HEK293 (cell line): ENCODE results near the gene PTPRO.

Experiments
- CTCF ChIA-PET: fragments of 350-600 bp; formaldehyde crosslinking; extraction: SDS; loops from one replicate; lab custom pipeline; 2021; ENCODE audit warnings: antibody characterized with exemption; lab: Yijun Ruan, JAX
- POLR2A ChIA-PET: fragments of 300-600 bp; formaldehyde crosslinking; extraction: SDS; loops from one replicate; lab custom pipeline; 2020; ENCODE audit warnings: antibody characterized with exemption, inconsistent platforms; lab: Yijun Ruan, JAX
- H3K27ac ChIP-seq: fragments of 200-500 bp; sonication (Bioruptor generic); 2 replicates; pipeline ENCODE4 v1.5.1; 2014; ENCODE audit warnings: low read depth, low read length, control low read depth, inconsistent platforms; ENCODE audit errors: extremely low read depth
- H3K36me3 ChIP-seq, 2 experiments: fragments of 200-500 bp in 1 of 2; sonication (Bioruptor generic) in 1 of 2; 1 replicate in 1 of 2; 2 replicates in 1 of 2; pipeline ENCODE4 v1.5.1; 2014 to 2017; ENCODE audit warnings: inconsistent platforms in 2 of 2, low read length in 2 of 2; ENCODE audit not compliant: control insufficient read depth in 2 of 2, insufficient read depth in 1 of 2
- H3K4me1 ChIP-seq: fragments of 200-500 bp; sonication (Bioruptor generic); 2 replicates; pipeline ENCODE4 v1.5.1; 2014; ENCODE audit warnings: mild to moderate bottlenecking, low read length, inconsistent platforms; ENCODE audit not compliant: control insufficient read depth, insufficient read depth
- H3K4me3 ChIP-seq: 2 replicates; pipeline ENCODE4 v1.5.1; 2011; ENCODE audit warnings: low read depth, mild to moderate bottlenecking, control low read depth, low read length, moderate library complexity
- H3K9me3 ChIP-seq: fragments of 200-500 bp; sonication (Bioruptor generic); 2 replicates; pipeline ENCODE4 v1.5.1; 2014; ENCODE audit warnings: low read depth, low read length, inconsistent platforms; ENCODE audit not compliant: control insufficient read depth, insufficient read depth
- BCL11A ChIP-seq: fragments of 450-650 bp; formaldehyde crosslinking; IDR thresholded peaks from 2 replicates; pipeline ENCODE4 v1.5.1; 2016; ENCODE audit warnings: low read depth, missing biosample characterization, missing genetic modification characterization
- BCL6B ChIP-seq: fragments of 450-650 bp; formaldehyde crosslinking; IDR thresholded peaks from 2 replicates; pipeline ENCODE4 v1.5.1; 2017; ENCODE audit warnings: missing biosample characterization, missing genetic modification characterization
- CTCF ChIP-seq: fragments of 450-650 bp; formaldehyde crosslinking; IDR thresholded peaks from 2 replicates; pipeline ENCODE4 v1.5.1; 2016; ENCODE audit warnings: missing biosample characterization, missing genetic modification characterization
- KLF17 ChIP-seq: fragments of 450-650 bp; formaldehyde crosslinking; IDR thresholded peaks from 2 replicates; pipeline ENCODE4 v1.5.1; 2016; ENCODE audit warnings: missing biosample characterization, missing genetic modification characterization
- SCRT1 ChIP-seq: fragments of 450-650 bp; formaldehyde crosslinking; IDR thresholded peaks from 2 replicates; pipeline ENCODE4 v1.5.1; 2016; ENCODE audit warnings: missing biosample characterization, missing genetic modification characterization, borderline replicate concordance
- SP3 ChIP-seq: fragments of 450-650 bp; formaldehyde crosslinking; IDR thresholded peaks from 2 replicates; pipeline ENCODE4 v1.5.1; 2016; ENCODE audit warnings: missing biosample characterization, missing genetic modification characterization
- SP7 ChIP-seq: fragments of 450-650 bp; formaldehyde crosslinking; IDR thresholded peaks from 2 replicates; pipeline ENCODE4 v1.5.1; 2016; ENCODE audit warnings: missing biosample characterization, missing genetic modification characterization
- ZFP3 ChIP-seq: fragments of 450-650 bp; formaldehyde crosslinking; IDR thresholded peaks from 2 replicates; pipeline ENCODE4 v1.5.1; 2016; ENCODE audit warnings: low read depth, missing biosample characterization, missing genetic modification characterization
- ZNF112 ChIP-seq: fragments of 450-650 bp; formaldehyde crosslinking; IDR thresholded peaks from 2 replicates; pipeline ENCODE4 v1.5.0; 2017; ENCODE audit warnings: missing biosample characterization, missing genetic modification characterization
- ZNF16 ChIP-seq: fragments of 450-650 bp; formaldehyde crosslinking; IDR thresholded peaks from 2 replicates; pipeline ENCODE4 v1.5.1; 2016; ENCODE audit warnings: low read depth, missing biosample characterization, missing genetic modification characterization
- ZNF362 ChIP-seq: fragments of 450-650 bp; formaldehyde crosslinking; IDR thresholded peaks from 2 replicates; pipeline ENCODE4 v1.5.1; 2016; ENCODE audit warnings: missing biosample characterization, missing genetic modification characterization
- ZNF513 ChIP-seq: fragments of 450-650 bp; IDR thresholded peaks from 2 replicates; pipeline ENCODE4 v1.5.1; 2018; ENCODE audit warnings: missing biosample characterization, missing genetic modification characterization
- ZNF518A ChIP-seq: fragments of 450-650 bp; formaldehyde crosslinking; conservative IDR thresholded peaks from 2 replicates; pipeline ENCODE4 v1.5.1; 2016; ENCODE audit warnings: low read depth, missing biosample characterization, missing genetic modification characterization
- ZNF529 ChIP-seq: fragments of 450-650 bp; formaldehyde crosslinking; IDR thresholded peaks from 2 replicates; pipeline ENCODE4 v1.5.1; 2017; ENCODE audit warnings: missing genetic modification characterization, missing biosample characterization; ENCODE audit not compliant: insufficient replicate concordance
- ZNF571 ChIP-seq: fragments of 450-650 bp; formaldehyde crosslinking; IDR thresholded peaks from 2 replicates; pipeline ENCODE4 v1.5.0; 2017; ENCODE audit warnings: missing biosample characterization, missing genetic modification characterization
- ZNF624 ChIP-seq: fragments of 450-650 bp; formaldehyde crosslinking; IDR thresholded peaks from 2 replicates; pipeline ENCODE4 v1.5.1; 2017; ENCODE audit warnings: missing biosample characterization, missing genetic modification characterization
- ZNF747 ChIP-seq: fragments of 450-650 bp; formaldehyde crosslinking; IDR thresholded peaks from 2 replicates; pipeline ENCODE4 v1.5.1; 2016; ENCODE audit warnings: missing biosample characterization, missing genetic modification characterization
- ZNF837 ChIP-seq: fragments of 450-650 bp; formaldehyde crosslinking; IDR thresholded peaks from 2 replicates; pipeline ENCODE4 v1.5.1; 2016; ENCODE audit warnings: missing biosample characterization, missing genetic modification characterization

Gene PTPRO

GRCh38 chr12:15488481-15488880 lies 166.2 kb downstream of the PTPRO start (continued):
- TF ChIP-seq ZNF518A (tag by site-specific recombination) (no peak), CTCF (tag by site-specific recombination) (no peak), ZNF624 (tag by site-specific recombination) (no peak), ZNF747 (tag by site-specific recombination) (no peak), SP7 (no peak), ZNF513 (tag by site-specific recombination) (no peak), ZNF112 (no peak)

- H3K4me3 ChIP-seq = no peak overlapping the region
- H3K27ac ChIP-seq = no peak overlapping the region
- CTCF ChIA-PET = interaction anchor here (0.6 kb wide), 1 partner anchor 278 kb away, joined by 4 read pairs; no protein-coding TSS in a partner anchor
- POLR2A ChIA-PET = no interaction called here
- TF ChIP-seq ZNF529 (tag by site-specific recombination) (no peak), BCL6B (tag by site-specific recombination) (no peak), BCL11A (no peak), ZNF16 (tag by site-specific recombination) (no peak), ZNF837 (tag by site-specific recombination) (no peak), KLF17 (tag by site-specific recombination) (no peak), SP3 (tag by site-specific recombination) (no peak), ZFP3 (tag by site-specific recombination) (no peak), ZNF362 (no peak), SCRT1 (tag by site-specific recombination) (no peak), ZNF571 (tag by site-specific recombination) (no peak)
- peaks cover 18% of the 10 kb centered on the region for H3K4me1 ChIP-seq
- H3K36me3 ChIP-seq = no peaks in the 10 kb centered on the region
- H3K9me3 ChIP-seq = no peaks in the 10 kb centered on the region
These were observed 172.2 kb downstream of the PTPRO start for GRCh38 chr12:15494329-15495046.
